Activated T-cell treated with anti-CD3 and anti-CD28 coated beads for 48 hours (primary cell): ENCODE measurements around the gene SUSD5.
"Not testable (repeated sequence)": the region's sequence is repeated elsewhere in the genome, so short reads cannot be mapped to it uniquely, and the experiment has no call there.

ENCODE experiments used
- DNase-seq: peaks from one replicate; pipeline ENCODE4 v3.0.0-alpha.2; 2020; ENCODE audit warnings: low read depth

The SUSD5 gene

DNA sequence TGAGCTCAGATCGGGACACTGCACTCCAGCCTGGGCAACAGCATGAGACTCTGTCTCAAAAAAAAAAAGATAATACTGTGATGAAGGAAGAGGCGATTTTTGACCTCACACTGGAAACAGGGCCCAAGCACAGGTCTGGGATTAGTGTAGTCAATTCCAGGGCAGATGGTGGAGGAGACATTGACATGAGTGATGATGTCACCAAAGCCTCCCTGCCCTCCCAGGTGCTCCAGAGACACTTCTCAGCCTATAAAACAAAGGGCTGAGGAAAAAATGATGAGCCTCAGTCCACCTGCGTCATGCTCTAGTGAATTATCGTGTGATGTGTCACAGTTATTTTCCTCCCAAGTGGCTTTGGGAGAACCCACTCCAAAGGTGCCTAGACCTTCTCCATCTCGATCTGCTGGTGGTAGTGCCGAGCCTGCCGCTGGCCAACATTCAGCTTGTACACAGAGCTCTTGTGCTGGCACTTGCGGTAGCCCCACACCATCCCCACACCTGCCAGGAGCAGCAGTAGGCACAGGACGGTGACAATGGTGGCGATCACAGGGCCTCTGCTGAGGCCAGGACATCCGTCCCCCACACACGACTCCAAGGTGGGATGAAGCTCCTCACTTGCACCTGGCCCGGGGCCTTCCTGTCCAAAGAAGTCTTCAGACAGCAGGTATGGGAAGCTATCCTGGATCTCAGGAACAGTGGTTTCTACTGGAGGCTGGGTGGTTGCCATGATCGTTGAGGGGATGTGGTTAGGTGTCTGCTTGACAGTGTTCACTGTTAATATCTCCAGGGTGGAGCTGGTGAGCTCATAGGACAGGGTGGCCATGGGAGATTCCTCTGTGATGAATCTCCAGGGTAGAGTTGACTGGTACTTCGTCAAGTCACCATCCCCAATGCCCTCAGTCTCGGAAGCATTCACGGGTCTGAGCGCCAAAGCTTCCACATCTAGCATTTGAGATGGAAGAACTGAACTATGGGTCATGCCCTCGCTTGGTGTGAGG lies 65.9 kb downstream of the SUSD5 start:
- DNase-seq, result no peak

GRCh38 chr3:33149342-33149741 lies 69.3 kb downstream of the SUSD5 start:
- DNase-seq, result no peak

- no peak for DNase-seq
Observed at GRCh38 chr3:33146791-33147445, 71.7 kb downstream of the SUSD5 start.

- DNase-seq, result no peak
Observed at GRCh38 chr3:33145901-33146580, 72.6 kb downstream of the SUSD5 start.

DNA sequence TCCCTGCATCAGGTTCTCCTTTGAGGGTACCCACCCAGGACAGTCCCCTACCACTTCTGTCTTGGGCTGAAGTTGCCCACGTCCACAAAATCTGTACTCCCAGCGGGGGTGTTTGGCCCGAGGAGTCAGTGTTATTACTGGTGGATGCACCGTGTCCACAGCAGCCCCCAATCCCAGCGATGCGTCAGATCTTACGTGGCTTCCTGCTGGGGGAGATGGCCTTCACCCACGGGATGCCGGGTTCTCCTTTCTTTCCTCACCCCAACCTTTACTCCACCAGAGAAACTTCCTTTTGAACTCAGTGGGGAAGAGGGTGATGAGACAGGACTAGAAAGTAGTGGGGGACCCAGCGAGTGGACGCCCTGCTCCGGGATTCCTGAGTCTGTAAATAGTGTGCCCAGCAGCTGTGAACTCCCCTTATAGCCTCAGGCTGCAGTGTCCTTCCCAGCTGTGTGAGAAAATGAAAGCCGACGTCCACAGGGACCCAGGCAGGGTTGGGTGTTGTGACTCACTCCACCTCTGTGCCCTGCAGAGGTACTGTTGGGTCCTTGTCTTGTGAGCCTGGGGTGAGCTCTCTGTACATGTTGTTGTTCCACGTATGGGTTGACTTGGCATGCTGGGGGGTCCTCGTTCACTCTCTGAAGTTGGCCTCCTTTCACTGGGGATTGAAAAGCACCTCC lies 73.2 kb downstream of the SUSD5 start:
- DNase-seq, result no peak

DNA sequence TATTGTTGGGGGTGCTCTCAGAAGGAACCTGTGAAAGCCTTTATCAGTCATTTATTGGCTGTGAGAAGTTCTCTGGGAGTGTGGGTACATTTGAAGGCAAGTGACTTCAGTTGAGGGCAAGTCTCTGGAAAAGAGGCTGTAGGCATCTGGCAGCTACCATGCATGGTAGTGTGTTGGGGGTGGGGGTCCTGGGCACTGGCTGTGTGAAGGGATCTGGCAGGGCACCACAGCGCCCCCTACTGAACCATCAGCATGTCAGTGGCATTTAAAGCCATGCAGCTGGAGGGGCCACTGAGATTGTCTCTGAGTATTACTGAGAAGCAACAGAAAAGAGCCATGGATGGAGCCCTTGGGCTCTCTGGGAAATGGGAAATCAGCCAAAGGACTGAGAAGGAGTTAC lies 74.2 kb downstream of the SUSD5 start:
- peak; percentile 31 for DNase-seq

DNA sequence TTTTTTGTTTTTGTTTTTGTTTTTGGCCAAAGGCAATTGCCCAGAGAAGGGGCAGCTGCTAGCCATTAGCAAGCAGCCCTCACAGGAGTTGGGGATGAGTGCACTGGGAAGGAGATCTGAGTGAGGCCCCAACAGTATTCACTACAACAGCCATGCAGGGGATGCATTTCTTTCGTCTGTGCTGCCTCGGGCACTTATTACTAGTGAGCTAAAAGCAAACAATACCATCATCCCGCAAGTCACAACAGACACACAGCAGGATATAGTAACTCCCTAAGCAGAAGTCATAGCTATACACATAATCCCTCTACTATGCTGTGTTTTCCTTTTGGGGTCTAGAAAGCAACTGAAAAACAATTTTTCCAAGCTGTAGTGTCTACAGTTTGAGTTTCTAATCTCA lies 77.6 kb downstream of the SUSD5 start:
- no peak for DNase-seq

DNA sequence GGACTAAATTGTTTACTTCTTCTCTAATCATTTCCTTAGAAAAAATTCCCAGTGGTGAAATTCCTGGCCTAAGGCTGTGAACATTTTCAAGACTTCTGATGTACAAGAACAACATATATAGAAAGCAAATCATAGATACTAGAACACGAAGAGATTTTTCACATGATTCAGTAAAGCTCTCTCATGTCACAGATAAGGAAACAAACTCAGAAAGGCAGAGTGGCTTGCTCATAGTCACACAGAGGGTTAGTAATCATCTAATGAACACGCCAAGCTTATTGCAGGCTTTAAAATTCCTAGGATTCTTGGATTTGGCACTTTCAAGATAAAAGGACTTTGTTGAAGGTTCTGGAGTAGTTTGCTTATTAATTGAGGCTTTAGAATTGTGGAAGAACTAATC lies 78.6 kb downstream of the SUSD5 start:
- DNase-seq, result no peak

DNA sequence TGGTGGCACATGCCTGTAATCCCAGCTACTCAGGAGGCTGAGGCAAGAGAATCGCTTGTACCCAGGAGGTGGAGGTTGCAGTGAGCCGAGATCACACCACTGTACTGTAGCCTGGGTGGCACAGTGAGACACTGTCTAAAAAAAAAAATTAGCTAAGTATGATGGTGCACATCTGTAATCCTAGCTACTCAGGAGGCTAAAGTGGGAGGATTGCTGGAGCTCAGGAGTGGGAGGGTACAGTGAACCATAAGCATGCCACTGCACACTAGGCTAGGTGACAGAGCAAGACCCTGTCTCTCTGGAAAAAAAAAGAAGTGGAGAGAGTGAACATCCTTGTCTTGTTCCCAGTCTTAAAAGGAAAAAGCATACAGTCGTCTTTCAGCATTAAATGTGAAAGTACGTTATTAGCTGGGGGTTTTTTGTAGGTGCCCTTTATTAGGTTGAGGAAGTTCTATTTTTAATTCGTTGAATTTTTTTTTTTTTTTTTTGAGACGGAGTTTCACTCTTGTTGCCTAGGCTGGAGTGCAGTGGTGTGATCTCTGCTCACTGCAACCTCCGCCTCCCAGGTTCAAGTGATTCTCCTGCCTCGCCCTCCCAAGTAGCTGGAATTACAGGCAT lies 79.5 kb downstream of the SUSD5 start:
- not testable (repeated sequence) for DNase-seq

GRCh38 chr3:33137691-33138090 lies 80.9 kb downstream of the SUSD5 start:
- DNase-seq, result no peak

- DNase-seq, result no peak
Observed at GRCh38 chr3:33134026-33134625, 84.5 kb downstream of the SUSD5 start.

DNA sequence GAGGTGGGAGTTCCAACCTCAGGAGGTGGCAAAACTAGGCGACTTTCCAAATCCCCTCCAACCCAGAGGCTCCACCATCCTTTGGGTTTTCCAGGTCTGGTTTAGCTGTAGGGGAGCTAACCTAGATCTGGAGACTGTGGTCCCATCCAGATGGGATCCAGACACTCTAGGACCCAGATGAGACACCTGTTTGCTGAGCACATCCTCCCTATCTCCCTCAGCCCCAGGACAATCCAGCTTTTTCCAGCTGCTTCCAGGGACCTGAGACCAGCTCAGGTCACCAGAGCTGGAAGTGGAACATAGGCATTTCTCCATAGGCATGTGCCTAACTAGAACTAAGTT lies 86.6 kb downstream of the SUSD5 start:
- DNase-seq, result no peak

- DNase-seq, result peak; percentile 7
Observed at GRCh38 chr3:33131331-33132018, 87.1 kb downstream of the SUSD5 start.

GRCh38 chr3:33130144-33130543 lies 88.5 kb downstream of the SUSD5 start:
- DNase-seq, result no peak

- no peak for DNase-seq
Observed at GRCh38 chr3:33128706-33129105, 89.9 kb downstream of the SUSD5 start.

- no peak for DNase-seq
Observed at GRCh38 chr3:33125840-33126239, 92.8 kb downstream of the SUSD5 start.

- no peak for DNase-seq
Observed at GRCh38 chr3:33124638-33125037, 94.0 kb downstream of the SUSD5 start.

GRCh38 chr3:33122991-33123390 lies 95.6 kb downstream of the SUSD5 start:
- no peak for DNase-seq

DNA sequence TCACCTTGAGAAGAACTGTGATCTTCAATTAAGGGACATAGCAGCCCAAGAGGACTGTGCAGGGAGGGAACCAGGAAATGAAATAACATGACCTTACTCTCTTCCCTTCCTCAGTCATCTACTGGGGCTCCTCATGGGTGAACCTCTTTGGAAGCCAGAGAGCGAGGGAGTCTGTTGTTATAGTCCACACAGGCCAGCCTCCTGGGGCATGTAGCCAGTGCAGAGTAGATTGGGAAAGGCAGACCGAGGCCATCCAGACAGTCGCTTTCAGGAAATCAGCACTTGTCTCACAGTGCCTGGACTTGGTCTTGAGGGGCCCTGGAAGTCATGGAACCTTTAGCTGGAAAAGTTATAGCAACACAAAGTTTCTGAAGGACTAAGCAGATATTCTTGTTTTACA lies 98.7 kb downstream of the SUSD5 start:
- DNase-seq, result no peak

GRCh38 chr3:33117461-33117860 lies 101.1 kb downstream of the SUSD5 start:
- DNase-seq, result no peak
